Measurements from ENCODE around the gene KCNQ5. TPM values are rescaled to one million over a fixed set of nuclear protein-coding genes. Genes with fewer than 3 reads are reported as not detected.

The KCNQ5 gene
- total RNA-seq, 2 donors from 2014 or later = 1.3 to 8.5 TPM

- H3K4me3 Mint-ChIP-seq = no peak overlapping the region
- ATAC-seq (replicated peaks) = peak; percentile 48
- H3K27ac Mint-ChIP-seq = no peak overlapping the region
- H3K27me3 Mint-ChIP-seq = no peaks in the 10 kb centered on the region
- peaks cover 7% of the 10 kb centered on the region for H3K4me1 Mint-ChIP-seq
- H3K36me3 Mint-ChIP-seq (ENCODE audit: low read depth) = no peaks in the 10 kb centered on the region
- H3K9me3 Mint-ChIP-seq = no peaks in the 10 kb centered on the region
These were observed 28.3 kb downstream of the KCNQ5 start for GRCh38 chr6:72650081-72650745.

GRCh38 chr6:72651174-72651573 is 29.3 kb downstream of the KCNQ5 start:
- ATAC-seq (replicated peaks) = no peak
- no peaks in the 10 kb centered on the region for H3K36me3 Mint-ChIP-seq (ENCODE audit: low read depth)
- no peaks in the 10 kb centered on the region for H3K27me3 Mint-ChIP-seq
- no peak overlapping the region for H3K4me3 Mint-ChIP-seq
- peaks cover 7% of the 10 kb centered on the region for H3K4me1 Mint-ChIP-seq
- no peak overlapping the region for H3K27ac Mint-ChIP-seq
- no peaks in the 10 kb centered on the region for H3K9me3 Mint-ChIP-seq

GRCh38 chr6:72651967-72652956 is 30.4 kb downstream of the KCNQ5 start:
- Mint-ChIP-seq H3K36me3 (ENCODE audit: low read depth) (no peaks in the 10 kb centered on the region), H3K4me3 (no peak overlapping the region), H3K27me3 (no peaks in the 10 kb centered on the region), H3K27ac (no peak overlapping the region), H3K9me3 (no peaks in the 10 kb centered on the region), H3K4me1 (peaks cover 7% of the 10 kb centered on the region)
- no peak for ATAC-seq (replicated peaks)

DNA sequence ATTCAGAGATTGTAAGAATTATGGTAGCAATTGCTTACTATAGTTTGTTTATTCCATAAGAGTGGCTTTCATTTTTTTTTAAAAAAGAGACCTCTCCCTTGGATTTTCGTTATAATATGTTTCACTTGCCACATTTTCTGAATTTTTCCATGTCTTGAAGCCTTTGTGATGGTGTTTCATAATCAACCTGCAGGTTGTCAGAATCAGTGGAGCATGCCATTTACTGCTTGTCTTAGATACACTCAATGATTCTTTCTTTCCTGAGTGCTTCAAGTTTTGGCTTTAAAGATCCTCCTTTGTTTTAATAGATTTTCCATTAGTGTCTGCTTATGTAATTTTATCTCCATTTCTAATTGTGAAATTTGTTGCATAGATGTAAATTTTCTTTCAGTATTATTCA is 31.2 kb downstream of the KCNQ5 start:
- Mint-ChIP-seq H3K4me1 (peaks cover 7% of the 10 kb centered on the region), H3K27ac (no peak overlapping the region), H3K9me3 (no peaks in the 10 kb centered on the region), H3K36me3 (ENCODE audit: low read depth) (no peaks in the 10 kb centered on the region), H3K27me3 (no peaks in the 10 kb centered on the region), H3K4me3 (no peak overlapping the region)
- no peak for ATAC-seq (replicated peaks)

DNA sequence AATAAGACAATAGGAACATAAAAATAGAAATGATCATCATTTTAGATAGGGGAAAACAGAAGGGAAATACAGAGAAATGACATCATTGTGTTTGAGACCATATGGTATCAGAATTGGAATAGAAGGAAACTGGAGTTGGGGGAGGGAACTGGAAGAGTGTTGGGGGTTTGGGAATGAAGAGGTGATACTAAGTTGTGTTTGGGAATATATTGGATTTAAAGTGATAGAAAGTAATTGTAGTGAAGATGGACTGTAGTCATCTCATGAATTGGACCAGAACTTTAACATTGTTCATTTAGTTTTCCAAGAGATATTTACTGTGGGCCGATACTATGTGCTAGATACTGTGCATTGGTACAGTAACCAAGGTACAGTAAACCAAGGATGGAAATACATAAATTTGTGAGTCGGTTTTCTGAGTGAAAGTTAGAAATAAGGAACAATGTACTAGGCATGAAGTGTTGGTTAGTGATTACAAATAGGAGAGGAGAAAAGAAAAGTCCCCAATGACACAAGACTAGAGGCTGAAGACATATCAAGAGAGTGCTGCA is 32.3 kb downstream of the KCNQ5 start:
- Mint-ChIP-seq H3K27me3 (no peaks in the 10 kb centered on the region), H3K36me3 (ENCODE audit: low read depth) (no peaks in the 10 kb centered on the region), H3K9me3 (no peaks in the 10 kb centered on the region), H3K4me3 (no peak overlapping the region), H3K27ac (no peak overlapping the region), H3K4me1 (peaks cover 7% of the 10 kb centered on the region)
- no peak for ATAC-seq (replicated peaks)

- H3K27ac Mint-ChIP-seq = no peak overlapping the region
- no peaks in the 10 kb centered on the region for H3K27me3 Mint-ChIP-seq
These were observed 35.7 kb downstream of the KCNQ5 start for GRCh38 chr6:72657407-72658197.

DNA sequence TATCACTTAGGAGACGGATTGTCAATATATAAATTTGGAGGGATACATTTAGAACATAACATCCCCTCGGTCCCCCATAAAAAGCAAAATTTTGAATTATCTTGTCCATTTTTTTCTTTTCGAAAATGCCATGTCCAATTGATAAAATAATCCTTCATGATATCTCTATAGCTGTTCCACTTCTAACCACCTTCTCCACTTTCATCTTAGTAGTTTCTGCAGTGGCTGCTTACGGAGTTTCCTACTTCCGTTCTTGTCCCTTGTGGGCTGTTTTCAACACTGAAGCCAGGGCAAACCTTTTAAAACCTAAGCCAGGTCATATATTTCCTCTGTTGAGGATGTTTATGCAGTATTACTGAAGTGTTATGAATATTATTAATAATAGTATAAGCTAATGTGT is 37.9 kb downstream of the KCNQ5 start:
- no peak overlapping the region for H3K4me3 Mint-ChIP-seq
- no peaks in the 10 kb centered on the region for H3K27me3 Mint-ChIP-seq

More at GRCh38 chr6:72657407-72658197, 35.7 kb downstream of the KCNQ5 start:
- Mint-ChIP-seq H3K4me3 (no peak overlapping the region), H3K9me3 (no peaks in the 10 kb centered on the region), H3K36me3 (ENCODE audit: low read depth) (no peaks in the 10 kb centered on the region), H3K4me1 (no peaks in the 10 kb centered on the region)
- ATAC-seq (replicated peaks) = no peak

DNA sequence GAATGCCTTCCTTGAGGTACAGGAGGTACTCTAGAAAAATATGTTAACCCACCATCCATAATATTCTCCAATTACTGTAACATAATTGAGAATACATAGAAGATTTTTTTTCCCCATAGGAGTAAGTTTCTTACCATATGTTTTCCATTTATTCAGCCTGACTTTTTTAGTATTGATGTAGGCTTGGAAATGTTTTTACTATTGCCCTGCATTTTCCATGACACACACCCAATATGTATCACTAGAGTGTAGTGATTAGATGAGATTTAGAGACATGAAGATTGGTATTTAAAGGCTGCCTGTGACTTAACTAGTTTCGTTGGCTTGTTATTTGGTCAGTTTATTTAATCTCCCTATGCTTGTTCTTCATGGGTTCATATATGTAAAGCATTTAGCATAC is 39.5 kb downstream of the KCNQ5 start:
- no peak overlapping the region for H3K27ac Mint-ChIP-seq
- no peak overlapping the region for H3K4me3 Mint-ChIP-seq
- ATAC-seq (replicated peaks) = no peak
- H3K36me3 Mint-ChIP-seq (ENCODE audit: low read depth) = no peaks in the 10 kb centered on the region
- no peaks in the 10 kb centered on the region for H3K9me3 Mint-ChIP-seq
- H3K27me3 Mint-ChIP-seq = no peaks in the 10 kb centered on the region
- H3K4me1 Mint-ChIP-seq = no peaks in the 10 kb centered on the region

More for the DNA sequence above, 37.9 kb downstream of the KCNQ5 start:
- Mint-ChIP-seq H3K36me3 (ENCODE audit: low read depth) (no peaks in the 10 kb centered on the region), H3K4me1 (no peaks in the 10 kb centered on the region), H3K27ac (no peak overlapping the region), H3K9me3 (no peaks in the 10 kb centered on the region)
- no peak for ATAC-seq (replicated peaks)

- H3K27me3 Mint-ChIP-seq = no peaks in the 10 kb centered on the region
These were observed 43.7 kb downstream of the KCNQ5 start for GRCh38 chr6:72665599-72665998.

GRCh38 chr6:72669324-72669723 is 47.5 kb downstream of the KCNQ5 start:
- no peak for ATAC-seq (replicated peaks)
- Mint-ChIP-seq H3K4me1 (no peaks in the 10 kb centered on the region), H3K36me3 (ENCODE audit: low read depth) (no peaks in the 10 kb centered on the region), H3K27ac (no peak overlapping the region), H3K4me3 (no peak overlapping the region), H3K9me3 (no peaks in the 10 kb centered on the region), H3K27me3 (no peaks in the 10 kb centered on the region)

More at GRCh38 chr6:72665599-72665998, 43.7 kb downstream of the KCNQ5 start:
- no peaks in the 10 kb centered on the region for H3K4me1 Mint-ChIP-seq
- ATAC-seq (replicated peaks) = no peak
- no peak overlapping the region for H3K4me3 Mint-ChIP-seq
- no peaks in the 10 kb centered on the region for H3K9me3 Mint-ChIP-seq
- no peak overlapping the region for H3K27ac Mint-ChIP-seq
- H3K36me3 Mint-ChIP-seq (ENCODE audit: low read depth) = no peaks in the 10 kb centered on the region

DNA sequence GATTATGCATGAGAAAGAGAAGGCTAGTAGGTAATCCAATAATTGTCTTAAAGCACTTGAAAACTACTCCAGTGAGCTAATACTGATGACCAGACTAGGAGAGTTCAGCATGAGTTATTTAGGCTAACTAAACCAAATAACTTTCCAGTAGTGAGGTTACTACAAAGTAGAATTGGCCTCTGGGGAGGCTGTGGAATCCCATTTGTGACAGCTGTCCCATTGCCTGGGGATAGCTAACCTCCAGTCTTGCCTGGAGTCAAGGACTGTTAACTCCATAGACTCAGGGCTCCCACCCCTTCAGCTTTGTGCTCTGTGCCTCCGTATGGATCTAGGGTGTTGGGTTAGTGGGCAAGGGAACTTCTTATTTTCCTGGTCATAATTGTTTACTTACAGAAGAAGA is 51.0 kb downstream of the KCNQ5 start:
- Mint-ChIP-seq H3K9me3 (no peaks in the 10 kb centered on the region), H3K36me3 (ENCODE audit: low read depth) (no peaks in the 10 kb centered on the region), H3K27me3 (no peaks in the 10 kb centered on the region), H3K4me3 (no peak overlapping the region), H3K27ac (no peak overlapping the region), H3K4me1 (no peaks in the 10 kb centered on the region)
- no peak for ATAC-seq (replicated peaks)

DNA sequence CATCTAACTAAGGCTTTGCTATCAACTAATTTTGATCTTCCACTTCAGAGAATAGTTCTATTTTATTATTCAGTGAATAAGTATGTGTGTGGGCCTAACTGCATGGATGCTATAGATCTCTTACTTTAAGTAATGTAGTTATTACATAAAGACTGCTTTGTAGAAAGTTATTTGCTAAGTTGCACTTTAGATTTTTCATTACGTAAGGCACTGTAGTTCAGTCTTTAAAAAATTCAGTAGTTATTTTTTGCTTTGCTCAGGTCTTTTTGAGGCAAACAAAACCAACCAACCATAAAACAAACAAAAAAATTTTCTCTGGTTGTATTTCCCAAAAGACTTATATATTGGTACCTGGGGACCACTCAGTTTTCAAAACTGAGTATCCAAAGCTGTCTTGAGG is 53.0 kb downstream of the KCNQ5 start:
- no peak overlapping the region for H3K27ac Mint-ChIP-seq
- H3K9me3 Mint-ChIP-seq = no peaks in the 10 kb centered on the region
- no peak for ATAC-seq (replicated peaks)
- H3K27me3 Mint-ChIP-seq = no peaks in the 10 kb centered on the region
- H3K36me3 Mint-ChIP-seq (ENCODE audit: low read depth) = no peaks in the 10 kb centered on the region
- no peak overlapping the region for H3K4me3 Mint-ChIP-seq
- no peaks in the 10 kb centered on the region for H3K4me1 Mint-ChIP-seq

DNA sequence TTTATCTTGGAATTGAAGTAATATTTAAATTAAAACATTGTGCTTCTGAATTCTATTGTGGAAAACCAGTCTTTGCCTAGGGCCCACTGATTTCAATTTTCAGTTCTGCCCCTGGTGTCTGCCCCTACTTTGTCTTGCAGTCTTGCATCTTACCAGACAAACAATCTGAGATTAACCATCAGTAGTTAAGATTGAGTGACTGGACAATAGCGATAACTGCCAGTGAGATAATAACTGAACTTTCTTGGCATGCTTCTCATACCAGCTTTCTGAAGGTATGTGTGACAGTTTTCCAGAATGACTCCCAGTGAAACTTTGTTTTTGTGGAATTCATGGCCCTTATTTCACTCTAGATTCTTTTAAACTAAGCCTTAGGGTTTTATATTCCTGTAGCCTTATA is 53.5 kb downstream of the KCNQ5 start:
- no peak for ATAC-seq (replicated peaks)
- Mint-ChIP-seq H3K27ac (no peak overlapping the region), H3K36me3 (ENCODE audit: low read depth) (no peaks in the 10 kb centered on the region)

DNA sequence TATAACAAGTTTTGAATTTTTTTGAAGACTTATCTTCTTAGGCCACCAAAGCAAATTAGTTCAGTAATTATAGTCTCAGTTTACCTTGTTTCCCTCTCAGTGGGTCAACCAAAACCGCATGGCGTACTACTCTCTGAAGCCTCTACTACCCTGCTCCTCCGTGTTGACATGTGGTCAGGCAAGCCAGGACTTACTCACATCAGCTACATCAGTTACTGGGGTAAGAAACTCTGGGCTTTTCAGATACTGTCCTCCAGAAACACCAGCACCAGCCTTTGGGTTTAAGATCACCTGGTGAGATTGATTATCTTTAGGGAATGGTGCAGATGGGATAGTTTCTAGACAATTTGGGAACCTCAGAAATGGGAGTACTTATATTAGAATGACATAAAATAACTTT is 55.1 kb downstream of the KCNQ5 start:
- Mint-ChIP-seq H3K36me3 (ENCODE audit: low read depth) (no peaks in the 10 kb centered on the region), H3K27me3 (no peaks in the 10 kb centered on the region), H3K27ac (no peak overlapping the region), H3K4me1 (no peaks in the 10 kb centered on the region), H3K4me3 (no peak overlapping the region), H3K9me3 (no peaks in the 10 kb centered on the region)
- no peak for ATAC-seq (replicated peaks)

More for the DNA sequence above, 53.5 kb downstream of the KCNQ5 start:
- Mint-ChIP-seq H3K9me3 (no peaks in the 10 kb centered on the region), H3K4me1 (no peaks in the 10 kb centered on the region), H3K4me3 (no peak overlapping the region), H3K27me3 (no peaks in the 10 kb centered on the region)

Data from activated T-helper 17 cell treated with anti-CD3 and anti-CD28 coated beads, Interleukin-2, amount 50 U/mL, for 72 hours (primary cell).